PFSK-1 (cell line): ENCODE data around the gene LRMDA.

Experiments
- FOXP2 ChIP-seq: optimal IDR thresholded peaks from 2 replicates; pipeline ENCODE3; 2011; ENCODE audit warnings: borderline replicate concordance, control low read depth, inconsistent platforms; ENCODE audit not compliant: insufficient read depth; ENCODE audit errors: extremely low read length, extremely low read depth
- POLR2AphosphoS5 ChIP-seq: IDR thresholded peaks from 2 replicates; pipeline ENCODE4 v1.6.1; 2012; ENCODE audit warnings: low read depth, mild to moderate bottlenecking, control low read depth, low read length, moderate library complexity
- REST ChIP-seq, 2 experiments: IDR thresholded peaks; 2 replicates each; pipeline versions ENCODE4 v1.6.1 to v1.8.0; 2011 to 2012; ENCODE audit warnings: low read depth in 2 of 2, low read length in 2 of 2, control low read depth in 1 of 2, inconsistent platforms in 1 of 2, mild to moderate bottlenecking in 1 of 2, moderate library complexity in 1 of 2; ENCODE audit not compliant: insufficient read depth in 1 of 2
- SIN3A ChIP-seq: IDR thresholded peaks from 2 replicates; pipeline ENCODE4 v1.6.1; 2012; ENCODE audit warnings: mild to moderate bottlenecking, low read length, moderate library complexity, borderline replicate concordance; ENCODE audit not compliant: insufficient read depth
- TAF1 ChIP-seq: IDR thresholded peaks from 2 replicates; pipeline ENCODE4 v1.6.1; 2012; ENCODE audit warnings: low read length, control low read depth, borderline replicate concordance; ENCODE audit not compliant: insufficient read depth

Gene LRMDA

GRCh38 chr10:76560338-76560737 lies 1128.9 kb downstream of the LRMDA start:
- no peak for TF ChIP-seq POLR2AphosphoS5
- no peak for TF ChIP-seq FOXP2
- TF ChIP-seq TAF1, result no peak
- no peak for TF ChIP-seq SIN3A
- TF ChIP-seq REST (IDR thresholded peaks at IDR 0.05; ENCODE audit: insufficient read depth in 1 of 2, low read depth in 2 of 2, low read length in 2 of 2), result no peak

GRCh38 chr10:76563286-76563685 lies 1131.9 kb downstream of the LRMDA start:
- TF ChIP-seq POLR2AphosphoS5 (no peak), FOXP2 (no peak), SIN3A (no peak), TAF1 (no peak), REST (IDR thresholded peaks at IDR 0.05; ENCODE audit: insufficient read depth in 1 of 2, low read depth in 2 of 2, low read length in 2 of 2) (no peak)

DNA sequence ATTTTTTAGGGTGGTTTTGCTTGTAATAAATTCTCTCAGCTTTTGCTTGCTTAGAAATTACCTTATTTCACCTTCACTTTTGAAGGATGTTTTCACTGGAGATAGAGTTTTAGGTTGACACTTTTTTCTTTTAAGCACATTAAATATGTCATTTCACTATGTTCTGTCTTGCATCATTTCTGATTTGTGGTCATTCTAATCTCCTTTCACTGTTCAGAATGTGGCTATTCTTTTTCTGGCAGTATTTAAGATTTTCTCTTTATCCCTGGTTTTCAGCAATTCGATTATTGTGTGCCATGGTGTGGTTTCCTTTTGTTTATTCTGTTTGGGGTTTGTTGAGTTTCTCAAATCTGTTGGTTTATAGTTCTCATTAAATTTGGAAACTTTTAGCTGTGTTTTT lies 1140.6 kb downstream of the LRMDA start:
- TF ChIP-seq REST (IDR thresholded peaks at IDR 0.05; ENCODE audit: insufficient read depth in 1 of 2, low read depth in 2 of 2, low read length in 2 of 2) (no peak), SIN3A (no peak), POLR2AphosphoS5 (no peak), FOXP2 (no peak), TAF1 (no peak)

DNA sequence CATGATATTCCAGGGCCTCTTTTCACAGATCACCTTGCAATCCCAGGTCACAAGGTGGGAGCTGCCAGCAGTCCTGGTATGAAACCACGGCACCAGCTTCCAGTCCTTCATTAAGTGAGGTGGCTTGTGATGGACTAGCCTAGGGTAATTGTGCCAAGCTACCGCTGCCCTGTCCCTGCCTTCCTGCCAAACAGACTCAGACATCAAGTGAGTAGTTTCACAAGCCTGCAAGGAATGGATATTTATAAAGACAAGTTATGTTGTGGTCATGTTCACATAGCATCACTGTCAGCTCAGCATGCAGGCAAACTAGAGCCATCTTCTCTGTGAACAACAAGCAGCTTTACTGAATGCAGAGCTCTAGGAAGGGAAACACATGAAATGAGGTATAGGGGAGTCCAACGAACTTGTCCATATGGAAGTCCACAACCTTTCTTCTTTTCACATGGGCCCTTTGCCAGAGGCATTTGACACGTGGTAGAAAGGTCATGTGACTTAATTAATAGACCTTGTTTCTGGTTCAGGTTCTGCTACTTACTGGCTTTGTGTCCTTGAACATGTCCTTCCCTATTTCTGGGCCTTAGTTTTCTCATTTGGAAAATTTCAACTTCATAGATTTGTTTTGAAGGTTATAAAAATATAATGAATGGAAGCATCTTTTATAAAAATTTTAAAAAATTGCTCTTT lies 1145.0 kb downstream of the LRMDA start:
- TF ChIP-seq TAF1 (no peak), REST (IDR thresholded peaks at IDR 0.05; ENCODE audit: insufficient read depth in 1 of 2, low read depth in 2 of 2, low read length in 2 of 2) (no peak), POLR2AphosphoS5 (no peak), FOXP2 (no peak), SIN3A (no peak)

GRCh38 chr10:76577455-76577854 lies 1146.0 kb downstream of the LRMDA start:
- no peak for TF ChIP-seq FOXP2
- TF ChIP-seq POLR2AphosphoS5, result no peak
- TF ChIP-seq SIN3A, result no peak
- no peak for TF ChIP-seq REST (IDR thresholded peaks at IDR 0.05; ENCODE audit: insufficient read depth in 1 of 2, low read depth in 2 of 2, low read length in 2 of 2)
- no peak for TF ChIP-seq TAF1
